PC-9 (cell line): Measurements from ENCODE around the gene PAAF1. TPM values are rescaled to one million over a fixed set of nuclear protein-coding genes. Genes with fewer than 3 reads are reported as not detected.

Experiments
- BruUV-seq: library from RNA; stranded (reverse); fragments of 400-500 nt; replicated peaks from 2 replicates; lab custom pipeline; 2021; lab: Mats Ljungman, UMichigan
- CTCF ChIA-PET: fragments of 300-600 bp; sonication (Branson Sonifier 250); formaldehyde crosslinking; loops from one replicate; lab custom pipeline; 2022; ENCODE audit warnings: antibody characterized with exemption; lab: Charles Lee
- POLR2A ChIA-PET: fragments of 300-600 bp; sonication (Branson Sonifier 250); formaldehyde crosslinking; loops from one replicate; lab custom pipeline; 2022; ENCODE audit warnings: antibody characterized with exemption; ENCODE audit not compliant: unreplicated experiment; lab: Charles Lee
- DNase-seq, 2 experiments: peaks; one replicate each; pipeline versions ENCODE4 v3.0.0 to v3.0.0-alpha.2; 2015 to 2022; ENCODE audit warnings: mixed read lengths in 1 of 2
- H2AFZ ChIP-seq: fragments of 200-600 bp; sonication (generic); 2 replicates; pipeline ENCODE4 v1.8.1; 2017; ENCODE audit warnings: antibody characterized with exemption
- H3F3A ChIP-seq: fragments of 200-600 bp; sonication (generic); 2 replicates; pipeline ENCODE4 v1.8.1; 2017; ENCODE audit warnings: antibody characterized with exemption, mild to moderate bottlenecking, low read depth; ENCODE audit not compliant: insufficient read depth
- H3K27ac ChIP-seq: fragments of 200-600 bp; sonication (generic); 2 replicates; pipeline ENCODE4 v1.6.1; 2016; ENCODE audit warnings: mixed run types
- H3K27me3 ChIP-seq: fragments of 200-600 bp; sonication (generic); 2 replicates; pipeline ENCODE4 v1.6.1; 2016; ENCODE audit warnings: low read depth, mixed run types; ENCODE audit not compliant: insufficient read depth
- H3K36me3 ChIP-seq: fragments of 200-600 bp; sonication (generic); 2 replicates; pipeline ENCODE4 v1.6.1; 2016; ENCODE audit warnings: low read depth, mixed run types
- H3K4me1 ChIP-seq: fragments of 200-600 bp; sonication (generic); replicated peaks from 2 replicates; pipeline ENCODE4 v1.6.1; 2016; ENCODE audit warnings: mixed run types; ENCODE audit not compliant: insufficient read depth
- H3K4me2 ChIP-seq: fragments of 200-600 bp; sonication (generic); 2 replicates; pipeline ENCODE4 v1.6.1; 2017; ENCODE audit warnings: mixed run types
- H3K4me3 ChIP-seq: fragments of 200-600 bp; sonication (generic); 2 replicates; pipeline ENCODE4 v1.6.1; 2016; ENCODE audit warnings: mixed run types
- H3K79me2 ChIP-seq: fragments of 200-600 bp; sonication (generic); 2 replicates; pipeline ENCODE4 v1.6.1; 2017; ENCODE audit warnings: low read depth, mixed run types
- H3K9me2 ChIP-seq: fragments of 200-600 bp; sonication (generic); 2 replicates; pipeline ENCODE4 v1.8.1; 2017; ENCODE audit warnings: mild to moderate bottlenecking; ENCODE audit not compliant: insufficient read depth
- H3K9me3 ChIP-seq: fragments of 200-600 bp; sonication (generic); 2 replicates; pipeline ENCODE4 v1.8.1; 2016; ENCODE audit warnings: low read depth; ENCODE audit not compliant: insufficient read depth
- H4K20me1 ChIP-seq: fragments of 200-600 bp; sonication (generic); 2 replicates; pipeline ENCODE4 v1.8.1; 2017; ENCODE audit not compliant: insufficient read depth
- CTCF ChIP-seq: fragments of 200-600 bp; sonication (generic); conservative IDR thresholded peaks from 2 replicates; pipeline ENCODE4 v1.6.1; 2017; ENCODE audit warnings: mixed run types, antibody characterized with exemption, mild to moderate bottlenecking, moderate library complexity
- EZH2 ChIP-seq: fragments of 200-600 bp; sonication (generic); IDR thresholded peaks from 2 replicates; pipeline ENCODE4 v1.8.0; 2017; ENCODE audit warnings: antibody characterized with exemption, low read depth
- intact Hi-C: fragments of 100-400 bp; cut with micrococcal nuclease; formaldehyde crosslinking; loops from one replicate; pipeline ENCODE4 v1.10.0; 2022; ENCODE audit not compliant: unreplicated experiment
- total RNA-seq: library from RNA; stranded (reverse); gene quantifications from 2 replicates; pipeline ENCODE4 v1.2.3, GENCODE V29; 2021

Gene PAAF1
- total RNA-seq, 1 experiment from 2014 or later, result 30.0 TPM

GRCh38 chr11:73944901-73945300, 68.1 kb downstream of the PAAF1 start:
- H3K9me3 ChIP-seq, result peaks cover 23% of the 10 kb centered on the region
- H3K4me3 ChIP-seq, result no peak overlapping the region
- H3F3A ChIP-seq, result no peaks in the 10 kb centered on the region
- CTCF ChIA-PET, result interaction anchor here (1.0 kb wide), 1 partner anchor 10 kb away, joined by 10 read pairs; no protein-coding TSS in a partner anchor
- no peaks in the 10 kb centered on the region for H4K20me1 ChIP-seq
- no peaks in the 10 kb centered on the region for H3K9me2 ChIP-seq
- DNase-seq, result peak in 1 of 2 experiments; percentile 28
- no TSS peak for BruUV-seq
- H3K4me2 ChIP-seq, result no peak overlapping the region
- H2AFZ ChIP-seq, result no peak overlapping the region
- H3K27ac ChIP-seq, result no peak overlapping the region
- no peaks in the 10 kb centered on the region for H3K79me2 ChIP-seq
- no peaks in the 10 kb centered on the region for H3K4me1 ChIP-seq
- H3K27me3 ChIP-seq, result no peaks in the 10 kb centered on the region
- no peak for TF ChIP-seq CTCF
- TF ChIP-seq EZH2, result no peak
- POLR2A ChIA-PET, result no interaction called here
- 0 out of 2 replicates have a peak, but pooled peaks cover 5% of the 10 kb centered on the region for H3K36me3 ChIP-seq
- intact Hi-C loops, result no loop called here

- no TSS peak for BruUV-seq
- Histone ChIP-seq H3K9me3 (peaks cover 18% of the 10 kb centered on the region), H3K9me2 (no peaks in the 10 kb centered on the region), H3K4me1 (no peaks in the 10 kb centered on the region), H3K27ac (no peak overlapping the region), H3K36me3 (0 out of 2 replicates have a peak, but pooled peaks cover 5% of the 10 kb centered on the region), H3K4me3 (no peak overlapping the region), H3F3A (no peaks in the 10 kb centered on the region), H3K4me2 (no peak overlapping the region), H4K20me1 (no peaks in the 10 kb centered on the region), H3K27me3 (no peaks in the 10 kb centered on the region), H3K79me2 (no peaks in the 10 kb centered on the region), H2AFZ (no peak overlapping the region)
- ChIA-PET POLR2A (no interaction called here), CTCF (interaction anchor here (1.0 kb wide), 1 partner anchor 10 kb away, joined by 10 read pairs; no protein-coding TSS in a partner anchor)
- peak in 1 of 2 experiments; percentile 12 for DNase-seq
- TF ChIP-seq EZH2 (no peak), CTCF (no peak)
- intact Hi-C loops, result no loop called here
These were observed 68.6 kb downstream of the PAAF1 start for GRCh38 chr11:73945396-73945795.

GRCh38 chr11:73946798-73947458, 70.1 kb downstream of the PAAF1 start:
- POLR2A ChIA-PET, result no interaction called here
- H3K9me3 ChIP-seq, result peaks cover 8% of the 10 kb centered on the region; the same call in 1 of the 2 replicates
- intact Hi-C loops, result no loop called here

More at GRCh38 chr11:73946798-73947458, 70.1 kb downstream of the PAAF1 start:
- BruUV-seq, result no TSS peak
- DNase-seq, result peak in 1 of 2 experiments; percentile 11
- H2AFZ ChIP-seq, result no peak overlapping the region
- H3K36me3 ChIP-seq, result no peaks in the 10 kb centered on the region
- no peak overlapping the region for H3K4me3 ChIP-seq
- H3K27ac ChIP-seq, result no peak overlapping the region
- no peak overlapping the region for H3K4me2 ChIP-seq
- TF ChIP-seq CTCF, result no peak
- TF ChIP-seq EZH2, result no peak
- no peaks in the 10 kb centered on the region for H3F3A ChIP-seq
- no peaks in the 10 kb centered on the region for H3K79me2 ChIP-seq
- H4K20me1 ChIP-seq, result no peaks in the 10 kb centered on the region
- H3K4me1 ChIP-seq, result no peaks in the 10 kb centered on the region
- no peaks in the 10 kb centered on the region for H3K27me3 ChIP-seq
- H3K9me2 ChIP-seq, result no peaks in the 10 kb centered on the region
- CTCF ChIA-PET, result no interaction called here
